HCT116 (cell line): Measurements from ENCODE around the gene ADAM8. TPM values are rescaled to one million over a fixed set of nuclear protein-coding genes. Genes with fewer than 3 reads are reported as not detected.
A peak's percentile ranks its signal among the peaks of the same experiment; 100 is the strongest.

Experiments
- ATAC-seq: fragments of 200-7000 bp; cut with Tn5 transposase; 2 replicates; pipeline ENCODE4 v1.9.1; 2020; ENCODE audit warnings: mild to moderate bottlenecking, moderate library complexity
- BruUV-seq: library from RNA; stranded (reverse); fragments of 400-500 nt; replicated peaks from 2 replicates; lab custom pipeline; 2021; lab: Mats Ljungman, UMichigan
- CTCF ChIA-PET: fragments of 300-600 bp; sonication (Branson Sonifier 250); formaldehyde crosslinking; loops from one replicate; lab custom pipeline; 2021; ENCODE audit warnings: antibody characterized with exemption; lab: Charles Lee
- POLR2A ChIA-PET: fragments of 300-600, 350-600 bp; sonication (Branson Sonifier 250); formaldehyde crosslinking; loops from one replicate; lab custom pipeline; 2021; ENCODE audit warnings: antibody characterized with exemption; lab: Charles Lee
- RAD21 ChIA-PET, 2 experiments: fragments of 300-600 bp; sonication (Branson Sonifier 250); formaldehyde crosslinking; loops; one replicate each; lab custom pipeline; 2023; ENCODE audit warnings: low total read pairs in 2 of 2; ENCODE audit not compliant: uncharacterized antibody in 2 of 2, unreplicated experiment in 2 of 2, low non-redundant PET in 1 of 2; lab: Charles Lee
- DNase-seq: peaks from one replicate; pipeline ENCODE4 v3.0.0-alpha.2; 2010; ENCODE audit warnings: low read depth, low spot score
- H2AFZ ChIP-seq: fragments of 200-600 bp; shearing (Covaris generic), sonication (generic); 2 replicates; pipeline ENCODE4 v1.6.1; 2017; ENCODE audit warnings: low read depth, mixed run types, mixed read lengths, antibody characterized with exemption, low read length; ENCODE audit not compliant: poor library complexity, severe bottlenecking
- H3K27ac ChIP-seq: 2 replicates; pipeline ENCODE4 v1.5.1; 2012; ENCODE audit warnings: low read depth, low read length
- H3K27me3 ChIP-seq: fragments of 200-600 bp; sonication (generic); 2 replicates; pipeline ENCODE4 v1.6.1; 2016; ENCODE audit warnings: mixed run types, low read length, mixed read lengths; ENCODE audit not compliant: insufficient read depth
- H3K36me3 ChIP-seq, 2 experiments: fragments of 200-500 bp in 1 of 2; fragments of 200-600 bp in 1 of 2; sonication (Bioruptor generic) in 1 of 2; sonication (generic) in 1 of 2; 2 replicates each; pipeline versions ENCODE4 v1.5.1 to v1.6.1; 2014 to 2016; ENCODE audit warnings: low read length in 2 of 2, inconsistent platforms in 1 of 2, mixed read lengths in 1 of 2, mixed run types in 1 of 2; ENCODE audit not compliant: insufficient read depth in 2 of 2, control insufficient read depth in 1 of 2
- H3K4me1 ChIP-seq, 2 experiments: fragments of 200-600 bp in 1 of 2; sonication (generic) in 1 of 2; 2 replicates each; pipeline versions ENCODE4 v1.5.1 to v1.6.1; 2012 to 2017; ENCODE audit warnings: low read length in 2 of 2, inconsistent platforms in 1 of 2, mild to moderate bottlenecking in 1 of 2, mixed read lengths in 1 of 2, mixed run types in 1 of 2, moderate library complexity in 1 of 2; ENCODE audit not compliant: insufficient read depth in 2 of 2, control insufficient read depth in 1 of 2
- H3K4me2 ChIP-seq: fragments of 200-600 bp; sonication (generic); 2 replicates; pipeline ENCODE4 v1.6.1; 2017; ENCODE audit warnings: mixed run types, low read length, mixed read lengths
- H3K4me3 ChIP-seq, 2 experiments: fragments of 200-600 bp in 1 of 2; sonication (generic) in 1 of 2; replicated peaks in 1 of 2; 2 replicates each; pipeline ENCODE4 v1.5.1; 2011 to 2016; ENCODE audit warnings: low read length in 2 of 2, control low read depth in 1 of 2, low read depth in 1 of 2, mild to moderate bottlenecking in 1 of 2, mixed read lengths in 1 of 2, mixed run types in 1 of 2
- H3K79me2 ChIP-seq: fragments of 200-600 bp; sonication (generic); 2 replicates; pipeline ENCODE4 v1.6.1; 2017; ENCODE audit warnings: mild to moderate bottlenecking, mixed run types, low read length, moderate library complexity, mixed read lengths; ENCODE audit not compliant: insufficient read depth
- H3K9ac ChIP-seq: fragments of 200-600 bp; sonication (generic); 2 replicates; pipeline ENCODE4 v1.6.1; 2016; ENCODE audit warnings: low read length, mixed read lengths
- H3K9me2 ChIP-seq: fragments of 200-600 bp; sonication (generic), shearing (Covaris generic); 2 replicates; pipeline ENCODE4 v1.6.1; 2017; ENCODE audit warnings: mixed run types, mild to moderate bottlenecking, moderate library complexity; ENCODE audit not compliant: insufficient read depth
- H3K9me3 ChIP-seq, 2 experiments: fragments of 200-500 bp in 1 of 2; fragments of 200-600 bp in 1 of 2; sonication (Bioruptor generic) in 1 of 2; sonication (generic) in 1 of 2; 2 replicates each; pipeline ENCODE4 v1.6.1; 2014 to 2017; ENCODE audit warnings: low read length in 2 of 2, mixed read lengths in 2 of 2, inconsistent platforms in 1 of 2, low read depth in 1 of 2, mild to moderate bottlenecking in 1 of 2, mixed run types in 1 of 2, moderate library complexity in 1 of 2; ENCODE audit not compliant: control insufficient read depth in 1 of 2, insufficient read depth in 1 of 2
- H4K20me1 ChIP-seq: fragments of 200-600 bp; sonication (generic), shearing (Covaris generic); 2 replicates; pipeline ENCODE4 v1.6.1; 2017; ENCODE audit warnings: mixed run types, mild to moderate bottlenecking, moderate library complexity; ENCODE audit not compliant: insufficient read depth
- CEBPB ChIP-seq: IDR thresholded peaks from 2 replicates; pipeline ENCODE4 v1.6.1; 2012; ENCODE audit warnings: low read depth
- EGR1 ChIP-seq: IDR thresholded peaks from 2 replicates; pipeline ENCODE4 v1.6.1; 2012; ENCODE audit warnings: low read depth
- EZH2phosphoT487 ChIP-seq: fragments of 200-600 bp; IDR thresholded peaks from 2 replicates; pipeline ENCODE4 v1.6.1; 2018; ENCODE audit warnings: antibody characterized with exemption, borderline replicate concordance
- FOSL1 ChIP-seq: IDR thresholded peaks from 2 replicates; pipeline ENCODE4 v1.6.1; 2012; ENCODE audit warnings: low read depth
- POLR2AphosphoS5 ChIP-seq: IDR thresholded peaks from 2 replicates; pipeline ENCODE4 v1.6.1; 2011; ENCODE audit warnings: mild to moderate bottlenecking, low read depth, low read length, moderate library complexity
- SRF ChIP-seq: IDR thresholded peaks from 2 replicates; pipeline ENCODE4 v1.6.1; 2012; ENCODE audit warnings: low read depth
- YY1 ChIP-seq: IDR thresholded peaks from 2 replicates; pipeline ENCODE4 v1.6.1; 2011; ENCODE audit warnings: low read length, low read depth, moderate library complexity, mild to moderate bottlenecking; ENCODE audit not compliant: insufficient replicate concordance; ENCODE audit errors: extremely low read depth
- intact Hi-C: fragments of 100-400 bp; cut with micrococcal nuclease; formaldehyde crosslinking; loops from 2 replicates; pipeline ENCODE4 v1.10.0; 2022
- total RNA-seq: library from RNA; stranded (reverse); gene quantifications from one replicate; pipeline ENCODE4 v1.2.1, GENCODE V29; 2021; ENCODE audit not compliant: unreplicated experiment
- TF ChIP-seq, protein P1 (sequence below), 3 experiments: fragments of 200-600 bp in 1 of 3; sonication (generic) in 1 of 3; IDR thresholded peaks in 2 of 3; conservative IDR thresholded peaks in 1 of 3; 2 replicates each; pipeline ENCODE4 v1.5.1; 2012 to 2017; ENCODE audit warnings: low read depth in 2 of 3, low read length in 2 of 3, antibody characterized with exemption in 1 of 3, borderline replicate concordance in 1 of 3, control low read depth in 1 of 3, mild to moderate bottlenecking in 1 of 3, mixed read lengths in 1 of 3, mixed run types in 1 of 3, moderate library complexity in 1 of 3; ENCODE audit not compliant: insufficient read depth in 1 of 3

ADAM8 gene
- total RNA-seq, 1 experiment from 2014 or later = 4.1 TPM

DNA sequence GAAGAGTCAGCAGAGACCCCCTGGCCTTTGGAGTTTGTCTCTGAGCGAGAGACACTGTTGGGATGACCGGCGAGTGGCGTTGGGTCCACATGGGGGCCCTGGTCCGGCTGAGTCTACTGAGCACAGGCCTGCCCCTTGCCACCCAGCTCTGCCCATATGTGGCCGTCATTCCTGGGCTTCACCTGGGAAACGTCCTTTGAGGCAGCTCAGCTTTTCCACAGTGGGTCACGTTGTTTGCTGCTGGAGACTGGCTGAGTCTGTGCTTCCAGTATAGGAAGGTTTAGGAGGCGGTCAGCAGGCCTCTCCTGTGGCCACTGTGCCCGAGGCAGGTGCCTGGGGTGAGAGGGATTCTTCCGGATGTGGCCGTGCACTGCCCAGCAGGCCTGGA, 17.1 kb downstream of the ADAM8 start:
- ChIA-PET RAD21 (no interaction called here), POLR2A (no interaction called here), CTCF (no interaction called here)
- Histone ChIP-seq H3K9me3 (no peaks in the 10 kb centered on the region), H3K4me1 (peaks cover 40 to 54% of the 10 kb centered on the region in 2 experiments), H3K9ac (peak overlapping the region; percentile 63), H4K20me1 (no peaks in the 10 kb centered on the region), H3K4me2 (peak overlapping the region; percentile 74), H3K79me2 (no peaks in the 10 kb centered on the region), H3K36me3 (no peaks in the 10 kb centered on the region), H3K4me3 (no peak overlapping the region), H3K27ac (peak overlapping the region; percentile 92), H3K9me2 (no peaks in the 10 kb centered on the region), H2AFZ (no peak overlapping the region), H3K27me3 (no peaks in the 10 kb centered on the region)
- BruUV-seq = TSS peak; percentile 15
- DNase-seq = no peak
- TF ChIP-seq POLR2AphosphoS5 = no peak
- no peak; the same call in 1 of the 2 replicates for TF ChIP-seq SRF
- no peak for TF ChIP-seq EZH2phosphoT487
- TF ChIP-seq FOSL1 = no peak
- TF ChIP-seq EGR1 = no peak
- TF ChIP-seq YY1 = no peak
- TF ChIP-seq, protein P1, sequence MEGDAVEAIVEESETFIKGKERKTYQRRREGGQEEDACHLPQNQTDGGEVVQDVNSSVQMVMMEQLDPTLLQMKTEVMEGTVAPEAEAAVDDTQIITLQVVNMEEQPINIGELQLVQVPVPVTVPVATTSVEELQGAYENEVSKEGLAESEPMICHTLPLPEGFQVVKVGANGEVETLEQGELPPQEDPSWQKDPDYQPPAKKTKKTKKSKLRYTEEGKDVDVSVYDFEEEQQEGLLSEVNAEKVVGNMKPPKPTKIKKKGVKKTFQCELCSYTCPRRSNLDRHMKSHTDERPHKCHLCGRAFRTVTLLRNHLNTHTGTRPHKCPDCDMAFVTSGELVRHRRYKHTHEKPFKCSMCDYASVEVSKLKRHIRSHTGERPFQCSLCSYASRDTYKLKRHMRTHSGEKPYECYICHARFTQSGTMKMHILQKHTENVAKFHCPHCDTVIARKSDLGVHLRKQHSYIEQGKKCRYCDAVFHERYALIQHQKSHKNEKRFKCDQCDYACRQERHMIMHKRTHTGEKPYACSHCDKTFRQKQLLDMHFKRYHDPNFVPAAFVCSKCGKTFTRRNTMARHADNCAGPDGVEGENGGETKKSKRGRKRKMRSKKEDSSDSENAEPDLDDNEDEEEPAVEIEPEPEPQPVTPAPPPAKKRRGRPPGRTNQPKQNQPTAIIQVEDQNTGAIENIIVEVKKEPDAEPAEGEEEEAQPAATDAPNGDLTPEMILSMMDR (IDR thresholded peaks at IDR 0.05 in 2 of 3, conservative IDR thresholded peaks at IDR 0.05 in 1 of 3; ENCODE audit: borderline replicate concordance in 1 of 3, insufficient read depth in 1 of 3, low read depth in 2 of 3, low read length in 2 of 3) = no peak
- no peak for TF ChIP-seq CEBPB
- intact Hi-C loops = loop anchor here (2.0 to 10.0 kb wide), 3 partner anchors 115 to 355 kb away; partner anchors contain the start of gene CFAP46
- no peak for ATAC-seq
